IPS DF 6.9 (cell line): ENCODE results near the gene HBA1.
"Not testable (repeated sequence)": the region's sequence is repeated elsewhere in the genome, so short reads cannot be mapped to it uniquely, and the experiment has no call there.

Experiments used
- DNase-seq: peaks from one replicate; pipeline ENCODE4 v3.0.0-alpha.2; 2013; ENCODE audit warnings: low read depth, low spot score
- H3K27ac ChIP-seq: one replicate; pipeline ENCODE4 v1.5.1; 2013; ENCODE audit warnings: low read length, control low read depth
- H3K27me3 ChIP-seq: 2 replicates; pipeline ENCODE4 v1.6.1; 2013; ENCODE audit warnings: mild to moderate bottlenecking, low read length; ENCODE audit not compliant: control insufficient read depth, insufficient read depth
- H3K36me3 ChIP-seq: 2 replicates; pipeline ENCODE4 v1.6.1; 2013; ENCODE audit warnings: low read length; ENCODE audit not compliant: control insufficient read depth, insufficient read depth
- H3K4me1 ChIP-seq: 2 replicates; pipeline ENCODE4 v1.6.1; 2013; ENCODE audit warnings: low read length; ENCODE audit not compliant: control insufficient read depth, insufficient read depth
- H3K4me3 ChIP-seq: 2 replicates; pipeline ENCODE4 v1.5.1; 2013; ENCODE audit warnings: mild to moderate bottlenecking, low read length
- H3K9me3 ChIP-seq: 2 replicates; pipeline ENCODE4 v1.6.1; 2013; ENCODE audit warnings: low read length, inconsistent platforms; ENCODE audit not compliant: control insufficient read depth, insufficient read depth
- WGBS: extraction: QIAGEN DNeasy Blood & Tissue Kit; methylation state at CpG from one replicate; pipeline ENCODE4 v1.1.7; 2013; ENCODE audit warnings: mixed read lengths, missing lambda C conversion rate; ENCODE audit not compliant: insufficient read length, insufficient coverage; 5-methylcytosine and 5-hydroxymethylcytosine counted together

Gene HBA1

DNA sequence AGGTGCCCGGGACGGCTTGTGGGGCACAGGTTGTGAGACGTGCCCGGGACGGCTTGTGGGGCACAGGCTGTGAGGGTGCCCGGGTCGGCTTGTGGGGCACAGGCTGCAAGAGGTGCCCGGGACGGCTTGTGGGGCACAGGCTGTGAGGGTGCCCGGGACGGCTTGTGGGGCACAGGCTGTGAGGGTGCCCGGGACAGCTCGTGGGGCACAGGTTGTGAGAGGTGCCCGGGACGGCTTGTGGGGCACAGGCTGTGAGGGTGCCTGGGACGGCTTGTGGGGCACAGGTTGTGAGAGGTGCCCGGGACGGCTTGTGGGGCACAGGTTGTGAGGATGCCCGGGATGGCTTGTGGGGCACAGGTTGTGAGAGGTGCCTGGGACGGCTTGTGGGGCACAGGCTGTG is 16.2 kb upstream of the HBA1 start:
- H3K27me3 ChIP-seq, H3K4me1 ChIP-seq, H3K4me3 ChIP-seq, H3K9me3 ChIP-seq, DNase-seq, H3K27ac ChIP-seq, H3K36me3 ChIP-seq: not testable (repeated sequence)
- WGBS = no CpG with 5 or more reads among the region's 20 CpGs

DNA sequence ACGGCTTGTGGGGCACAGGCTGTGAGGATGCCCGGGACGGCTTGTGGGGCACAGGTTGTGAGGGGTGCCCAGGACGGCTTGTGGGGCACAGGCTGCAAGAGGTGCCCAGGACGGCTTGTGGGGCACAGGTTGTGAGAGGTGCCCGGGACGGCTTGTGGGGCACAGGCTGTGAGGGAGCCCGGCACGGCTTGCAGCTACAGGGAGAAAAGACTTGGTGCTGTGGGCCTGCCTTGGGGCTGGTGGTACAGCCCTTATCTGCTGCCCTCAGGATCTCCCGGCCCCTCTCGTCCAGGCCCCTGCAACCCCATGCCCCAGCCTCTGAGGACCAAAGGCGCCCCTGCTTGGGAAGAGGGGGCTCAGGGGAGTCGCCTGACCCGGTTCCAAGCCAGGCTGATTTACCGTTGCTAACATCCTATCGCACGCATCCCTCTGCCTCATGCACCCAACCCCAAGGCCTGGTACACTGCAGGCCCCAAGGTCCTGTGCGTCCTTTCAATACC is 15.7 kb upstream of the HBA1 start:
- H3K36me3 ChIP-seq = no peaks in the 10 kb centered on the region
- peaks cover 10% of the 10 kb centered on the region for H3K27me3 ChIP-seq

DNA sequence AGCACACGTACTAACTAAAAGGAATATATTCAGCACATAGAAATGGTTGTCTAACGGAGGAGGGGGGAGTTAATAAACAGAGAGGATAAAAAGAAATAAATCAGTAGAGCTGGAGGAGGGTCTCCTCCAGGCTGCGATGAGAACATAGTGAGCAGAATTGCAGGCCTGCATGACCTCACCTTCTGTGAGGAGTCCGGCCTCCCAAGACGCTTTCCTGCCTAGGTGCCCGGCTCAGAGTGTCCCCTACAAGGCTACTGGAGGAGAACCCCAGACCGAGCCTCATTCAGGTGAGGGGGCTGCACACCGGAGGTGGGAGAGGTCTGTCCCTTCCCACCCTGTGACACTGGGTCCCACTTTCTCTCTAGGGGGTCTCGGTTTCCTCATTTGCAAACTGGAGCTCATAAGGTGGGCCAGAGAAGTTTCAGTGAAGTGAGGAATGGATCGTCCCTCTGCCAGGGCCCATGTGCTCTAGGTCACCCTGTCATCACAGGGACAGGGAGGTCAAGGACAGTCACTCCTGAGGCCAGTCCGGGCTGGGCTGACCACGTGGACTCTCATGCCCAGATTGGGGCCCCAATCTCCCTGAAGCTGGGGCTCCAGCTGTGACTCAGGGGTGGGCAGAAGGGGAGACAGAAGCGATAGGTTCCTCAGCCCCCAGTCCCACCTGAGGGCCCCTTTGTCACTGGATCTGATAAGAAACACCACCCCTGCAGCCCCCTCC is 14.0 kb upstream of the HBA1 start:
- DNase-seq = no peak
- 100% methylated on average over 1 of the region's 13 CpGs for WGBS
- H3K4me3 ChIP-seq = no peak overlapping the region
- peaks cover 10% of the 10 kb centered on the region for H3K4me1 ChIP-seq
- H3K27ac ChIP-seq = no peak overlapping the region
- peaks cover 27% of the 10 kb centered on the region for H3K27me3 ChIP-seq
- no peaks in the 10 kb centered on the region for H3K9me3 ChIP-seq
- H3K36me3 ChIP-seq = no peaks in the 10 kb centered on the region

More for the DNA sequence above, 15.7 kb upstream of the HBA1 start:
- WGBS = no CpG with 5 or more reads among the region's 18 CpGs
- Histone ChIP-seq H3K4me3 (no peak overlapping the region), H3K4me1 (0 out of 2 replicates have a peak, but pooled peaks cover 3% of the 10 kb centered on the region), H3K9me3 (no peaks in the 10 kb centered on the region), H3K27ac (no peak overlapping the region)
- DNase-seq = no peak

DNA sequence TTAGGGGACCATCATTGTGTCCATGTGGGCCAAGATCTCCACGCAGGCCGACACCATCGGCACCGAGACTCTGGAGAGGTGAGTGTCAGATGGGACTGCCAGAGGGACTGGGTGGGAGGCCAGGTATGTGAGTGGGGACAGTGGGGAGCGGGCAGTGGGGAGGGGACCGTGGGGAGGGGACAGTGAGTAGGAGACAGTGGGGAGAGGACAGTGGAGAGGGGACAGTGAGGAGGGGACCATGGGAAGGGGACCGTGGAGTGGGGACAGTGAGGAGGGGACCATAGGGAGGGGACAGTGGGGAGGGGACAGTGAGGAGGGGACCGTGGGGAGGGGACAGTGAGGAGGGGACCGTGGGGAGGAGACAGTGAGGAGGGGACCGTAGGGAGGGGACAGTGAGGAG is 13.3 kb upstream of the HBA1 start:
- H3K4me3 ChIP-seq = not testable (repeated sequence)

DNA sequence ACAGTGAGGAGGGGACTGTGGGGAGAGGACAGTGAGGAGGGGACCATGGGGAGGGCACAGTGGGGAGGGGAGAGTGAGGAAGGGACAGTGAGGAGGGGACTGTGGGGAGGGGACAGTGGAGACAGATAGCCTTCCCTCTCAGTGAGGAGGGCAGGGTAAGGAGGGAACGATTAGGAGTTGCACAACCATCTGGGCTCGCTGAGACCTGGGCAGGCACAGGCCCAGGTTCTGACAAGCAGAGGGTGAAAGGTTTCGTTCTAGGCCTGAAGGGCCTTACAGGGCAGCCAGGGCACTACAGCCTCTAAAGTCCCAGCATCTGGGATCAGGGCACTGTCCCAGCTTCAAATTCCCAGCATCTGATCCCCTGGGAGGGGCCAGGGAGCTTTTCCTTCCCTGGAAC is 12.8 kb upstream of the HBA1 start:
- H3K36me3 ChIP-seq, H3K9me3 ChIP-seq, H3K27ac ChIP-seq, DNase-seq, H3K4me3 ChIP-seq: not testable (repeated sequence)
- H3K27me3 ChIP-seq = peaks cover 36% of the 10 kb centered on the region
- H3K4me1 ChIP-seq = peaks cover 10% of the 10 kb centered on the region
- no CpG with 5 or more reads among the region's 3 CpGs for WGBS

More for the DNA sequence above, 13.3 kb upstream of the HBA1 start:
- H3K27ac ChIP-seq, H3K36me3 ChIP-seq, DNase-seq, H3K9me3 ChIP-seq: not testable (repeated sequence)
- Histone ChIP-seq H3K4me1 (peaks cover 10% of the 10 kb centered on the region), H3K27me3 (peaks cover 33% of the 10 kb centered on the region)
- WGBS = no CpG with 5 or more reads among the region's 10 CpGs

DNA sequence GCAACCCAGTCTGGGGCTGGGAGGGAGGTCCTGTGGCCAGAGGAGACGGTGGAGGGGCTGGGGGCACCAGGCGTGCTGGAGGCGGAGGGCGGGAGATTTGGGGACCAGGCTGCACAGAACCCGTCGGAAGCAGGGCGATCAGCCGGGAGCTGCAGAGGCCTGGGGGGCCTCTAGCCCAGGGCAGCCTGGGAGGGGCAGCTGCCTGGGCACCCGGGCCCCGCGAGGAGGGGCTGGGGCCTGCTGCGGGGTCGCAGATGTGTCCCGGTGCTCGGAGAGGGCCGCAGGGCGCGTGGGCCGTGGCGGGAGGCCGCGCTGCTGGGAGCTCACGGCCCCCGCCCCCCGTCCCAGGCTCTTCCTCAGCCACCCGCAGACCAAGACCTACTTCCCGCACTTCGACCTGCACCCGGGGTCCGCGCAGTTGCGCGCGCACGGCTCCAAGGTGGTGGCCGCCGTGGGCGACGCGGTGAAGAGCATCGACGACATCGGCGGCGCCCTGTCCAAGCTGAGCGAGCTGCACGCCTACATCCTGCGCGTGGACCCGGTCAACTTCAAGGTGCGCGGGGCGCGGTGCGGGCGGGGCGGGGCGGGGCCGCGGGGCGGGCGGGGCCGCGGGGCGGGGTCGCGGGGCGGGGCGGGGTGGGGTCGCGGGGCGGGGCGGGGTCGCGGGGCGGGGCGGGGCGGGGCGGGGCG is 12.2 kb upstream of the HBA1 start:
- Histone ChIP-seq H3K4me1 (peaks cover 10% of the 10 kb centered on the region), H3K27me3 (peaks cover 36% of the 10 kb centered on the region)
- no CpG with 5 or more reads among the region's 80 CpGs for WGBS
- not testable (repeated sequence) for H3K4me3 ChIP-seq, DNase-seq, H3K27ac ChIP-seq, H3K36me3 ChIP-seq, H3K9me3 ChIP-seq

DNA sequence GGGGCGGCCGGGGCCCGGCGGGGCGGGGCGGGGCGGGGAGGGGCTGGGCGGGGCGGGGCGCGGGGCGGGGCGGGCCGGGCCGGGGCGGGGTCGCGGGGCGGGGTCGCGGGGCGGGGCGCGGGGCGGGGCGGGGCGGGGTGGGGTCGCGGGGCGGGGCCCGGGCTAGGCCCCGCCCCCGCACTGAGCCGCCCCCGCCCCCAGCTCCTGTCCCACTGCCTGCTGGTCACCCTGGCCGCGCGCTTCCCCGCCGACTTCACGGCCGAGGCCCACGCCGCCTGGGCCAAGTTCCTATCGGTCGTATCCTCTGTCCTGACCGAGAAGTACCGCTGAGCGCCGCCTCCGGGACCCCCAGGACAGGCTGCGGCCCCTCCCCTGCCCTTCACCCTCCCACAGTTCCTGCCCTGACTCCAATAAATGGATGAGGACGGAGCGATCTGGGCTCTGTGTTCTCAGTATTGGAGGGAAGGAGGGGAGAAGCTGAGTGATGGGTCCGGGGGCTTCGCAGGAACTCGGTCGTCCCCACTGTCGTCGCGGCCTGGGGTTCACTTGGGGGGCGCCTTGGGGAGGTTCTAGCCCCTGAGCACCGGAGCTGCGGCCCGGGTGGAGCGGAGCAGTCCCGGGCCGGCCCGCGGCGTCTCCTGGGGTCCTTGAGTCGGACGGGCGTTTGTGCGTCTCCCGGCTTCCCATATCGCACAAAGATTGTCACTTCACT is 11.5 kb upstream of the HBA1 start:
- no peak overlapping the region for H3K27ac ChIP-seq
- no CpG with 5 or more reads among the region's 77 CpGs for WGBS
- H3K36me3 ChIP-seq = no peaks in the 10 kb centered on the region
- no peak for DNase-seq
- peaks cover 36% of the 10 kb centered on the region for H3K27me3 ChIP-seq
- H3K4me3 ChIP-seq = peak overlapping the region; percentile 43; the same call in 1 of the 2 replicates
- H3K9me3 ChIP-seq = no peaks in the 10 kb centered on the region
- H3K4me1 ChIP-seq = peaks cover 10% of the 10 kb centered on the region

DNA sequence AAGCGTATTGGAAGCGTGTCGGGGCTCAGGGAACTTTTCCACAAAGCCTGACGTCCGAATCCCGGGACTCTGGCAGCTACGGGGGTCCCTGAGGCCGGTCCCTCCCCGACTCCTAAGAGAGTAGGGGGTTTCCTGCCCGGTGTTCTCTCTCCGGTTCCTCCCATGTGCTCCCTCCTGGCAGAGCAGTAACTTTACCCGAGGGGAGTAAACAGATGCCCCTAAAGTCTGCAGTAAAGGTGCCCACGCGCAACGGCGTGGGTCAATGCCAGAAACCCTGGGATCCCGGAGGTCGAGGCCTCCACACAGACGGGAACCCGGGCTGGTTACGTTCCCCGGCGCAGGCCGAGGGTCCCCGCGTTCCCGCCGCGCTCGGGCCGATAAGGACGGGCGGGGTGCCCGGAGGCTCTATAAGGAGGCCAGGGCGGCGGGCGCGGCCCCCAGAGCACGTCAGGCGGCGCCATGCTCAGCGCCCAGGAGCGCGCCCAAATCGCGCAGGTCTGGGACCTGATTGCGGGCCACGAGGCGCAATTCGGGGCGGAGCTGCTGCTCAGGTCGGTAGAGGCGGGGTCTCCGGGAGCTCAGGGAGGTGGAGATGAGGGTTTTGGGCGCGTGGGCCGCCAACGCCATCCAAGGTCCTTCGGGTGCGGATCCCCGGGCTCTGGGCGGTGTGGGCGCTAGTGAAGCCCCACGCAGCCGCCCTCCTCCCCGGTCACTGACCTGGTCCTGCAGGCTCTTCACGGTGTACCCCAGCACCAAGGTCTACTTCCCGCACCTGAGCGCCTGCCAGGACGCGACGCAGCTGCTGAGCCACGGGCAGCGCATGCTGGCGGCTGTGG is 10.7 kb upstream of the HBA1 start, which contains the start of gene HBM:
Gene HBM (plus strand): TSS at position 440 of the 836 bp plus-strand sequence. CDS start 20 bp downstream, at position 460.
- Histone ChIP-seq H3K4me1 (peaks cover 12% of the 10 kb centered on the region), H3K9me3 (no peaks in the 10 kb centered on the region), H3K27ac (no peak within 1 kb of the TSS), H3K4me3 (peak within 1 kb of the TSS; percentile 43; the same call in 1 of the 2 replicates), H3K27me3 (peaks cover 36% of the 10 kb centered on the region), H3K36me3 (no peaks in the 10 kb centered on the region)
- no peak for DNase-seq
- no CpG with 5 or more reads among the region's 75 CpGs for WGBS

DNA sequence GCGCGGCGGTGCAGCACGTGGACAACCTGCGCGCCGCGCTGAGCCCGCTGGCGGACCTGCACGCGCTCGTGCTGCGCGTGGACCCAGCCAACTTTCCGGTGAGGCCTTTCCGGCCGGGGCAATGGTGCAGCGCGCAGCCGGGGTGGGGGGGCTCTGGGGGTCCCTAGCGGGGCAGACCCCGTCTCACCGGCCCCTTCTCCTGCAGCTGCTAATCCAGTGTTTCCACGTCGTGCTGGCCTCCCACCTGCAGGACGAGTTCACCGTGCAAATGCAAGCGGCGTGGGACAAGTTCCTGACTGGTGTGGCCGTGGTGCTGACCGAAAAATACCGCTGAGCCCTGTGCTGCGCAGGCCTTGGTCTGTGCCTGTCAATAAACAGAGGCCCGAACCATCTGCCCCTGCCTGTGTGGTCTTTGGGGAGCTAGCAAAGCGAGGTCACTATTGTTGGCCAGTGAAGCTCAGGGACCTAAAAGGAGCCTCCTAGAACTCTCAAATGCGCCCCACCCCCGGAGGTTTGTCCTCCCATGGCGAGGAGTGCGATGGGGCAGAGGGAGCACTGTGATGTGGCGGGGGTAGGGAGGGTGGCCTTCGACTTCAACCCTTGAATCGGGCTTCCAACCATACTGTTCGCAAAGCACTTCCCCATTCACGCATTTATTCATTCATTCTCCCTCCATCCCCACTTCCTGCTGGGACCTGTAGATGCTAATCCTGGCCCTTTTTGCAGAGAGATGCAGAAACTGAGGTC is 9.9 kb upstream of the HBA1 start:
- Histone ChIP-seq H3K4me3 (peak overlapping the region; percentile 10; the same call in 1 of the 2 replicates), H3K36me3 (no peaks in the 10 kb centered on the region), H3K4me1 (peaks cover 12% of the 10 kb centered on the region), H3K27ac (no peak overlapping the region), H3K27me3 (peaks cover 40% of the 10 kb centered on the region), H3K9me3 (no peaks in the 10 kb centered on the region)
- no CpG with 5 or more reads among the region's 45 CpGs for WGBS
- no peak for DNase-seq
